Testis (tissue), 3 donors: ENCODE data around the gene SMAD6. TPM values are rescaled to one million over a fixed set of nuclear protein-coding genes. Genes with fewer than 3 reads are reported as not detected.

Source experiments
- DNase-seq: peaks from one replicate; pipeline ENCODE4 v3.0.0-alpha.2; 2019
- H3K27ac ChIP-seq, 2 donors: fragments of 200-600 bp; sonication (generic); one replicate each; pipeline ENCODE4 v1.5.1; 2019
- H3K27me3 ChIP-seq: fragments of 200-600 bp; sonication (generic); one replicate; pipeline ENCODE4 v1.5.1; 2019
- H3K36me3 ChIP-seq: fragments of 200-600 bp; sonication (generic); one replicate; pipeline ENCODE4 v1.5.1; 2017; ENCODE audit warnings: low read depth; ENCODE audit errors: missing control alignments
- H3K4me1 ChIP-seq: fragments of 200-600 bp; sonication (generic); one replicate; pipeline ENCODE4 v1.5.1; 2019
- H3K4me3 ChIP-seq, 2 donors: fragments of 200-600 bp; sonication (generic); one replicate each; pipeline ENCODE4 v1.5.1; 2017 to 2019
- H3K9me3 ChIP-seq: fragments of 200-600 bp; sonication (generic); one replicate; pipeline ENCODE4 v1.5.1; 2017
- POLR2A ChIP-seq: fragments of 450-650 bp; IDR thresholded peaks from one replicate; pipeline ENCODE4 v1.6.1; 2017; ENCODE audit warnings: antibody characterized with exemption, mild to moderate bottlenecking, moderate library complexity
- WGBS, 2 donors: methylation state at CpG; one replicate each; pipeline ENCODE4 v1.1.5; 2018; 5-methylcytosine and 5-hydroxymethylcytosine counted together
- intact Hi-C: fragments of 100-400 bp; cut with DNase I; formaldehyde crosslinking; loops from one replicate; pipeline ENCODE4 v1.15.1; 2023; ENCODE audit warnings: low total_unique reads
- polyA plus RNA-seq: library from polyadenylated mRNA; stranded (reverse); fragments of 350-450 nt; fragmentation: Illumina TruSeq; extraction: RNeasy Lipid Tissue Mini Kit (QIAGEN cat#74804); gene quantifications from one replicate; pipeline ENCODE4 v1.2.3, GENCODE V29; 2014; ENCODE audit warnings: low read depth, low replicate concordance; ENCODE audit not compliant: insufficient read depth
- total RNA-seq, 2 donors: library from RNA; depleted of rRNA; stranded (reverse); fragments of >200 nt; gene quantifications; one replicate each; pipeline ENCODE4 v1.2.3, GENCODE V29; 2016
- TF ChIP-seq, protein P1 (sequence below), 3 experiments: fragments of 450-650 bp in 2 of 3; fragments of 200-600 bp in 1 of 3; sonication (generic) in 1 of 3; IDR thresholded peaks; one replicate each; pipeline ENCODE4 v1.5.1; 2016 to 2019; ENCODE audit warnings: antibody characterized with exemption in 3 of 3, mild to moderate bottlenecking in 2 of 3, moderate library complexity in 1 of 3

SMAD6 gene
- total and polyA plus RNA-seq, 3 donors from 2014 or later: 3.2 to 19.4 (median 17.5) TPM

GRCh38 chr15:66786708-66787488, 84.9 kb downstream of the SMAD6 start:
- peaks cover 5% of the 10 kb centered on the region for H3K4me1 ChIP-seq
- WGBS, 2 donors: 75 to 77% methylated on average over 8 of the region's 8 CpGs
- no peak overlapping the region for H3K4me3 ChIP-seq
- intact Hi-C loops: loop anchor here (10.0 kb wide), 1 partner anchor 68 kb away; no protein-coding TSS in a partner anchor
- DNase-seq: no peak
- H3K27me3 ChIP-seq: no peaks in the 10 kb centered on the region
- H3K27ac ChIP-seq: no peak overlapping the region
- H3K36me3 ChIP-seq: no peaks in the 10 kb centered on the region
- no peak for TF ChIP-seq POLR2A
- TF ChIP-seq, protein P1, sequence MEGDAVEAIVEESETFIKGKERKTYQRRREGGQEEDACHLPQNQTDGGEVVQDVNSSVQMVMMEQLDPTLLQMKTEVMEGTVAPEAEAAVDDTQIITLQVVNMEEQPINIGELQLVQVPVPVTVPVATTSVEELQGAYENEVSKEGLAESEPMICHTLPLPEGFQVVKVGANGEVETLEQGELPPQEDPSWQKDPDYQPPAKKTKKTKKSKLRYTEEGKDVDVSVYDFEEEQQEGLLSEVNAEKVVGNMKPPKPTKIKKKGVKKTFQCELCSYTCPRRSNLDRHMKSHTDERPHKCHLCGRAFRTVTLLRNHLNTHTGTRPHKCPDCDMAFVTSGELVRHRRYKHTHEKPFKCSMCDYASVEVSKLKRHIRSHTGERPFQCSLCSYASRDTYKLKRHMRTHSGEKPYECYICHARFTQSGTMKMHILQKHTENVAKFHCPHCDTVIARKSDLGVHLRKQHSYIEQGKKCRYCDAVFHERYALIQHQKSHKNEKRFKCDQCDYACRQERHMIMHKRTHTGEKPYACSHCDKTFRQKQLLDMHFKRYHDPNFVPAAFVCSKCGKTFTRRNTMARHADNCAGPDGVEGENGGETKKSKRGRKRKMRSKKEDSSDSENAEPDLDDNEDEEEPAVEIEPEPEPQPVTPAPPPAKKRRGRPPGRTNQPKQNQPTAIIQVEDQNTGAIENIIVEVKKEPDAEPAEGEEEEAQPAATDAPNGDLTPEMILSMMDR (IDR thresholded peaks at IDR 0.05): no peak
- no peaks in the 10 kb centered on the region for H3K9me3 ChIP-seq

DNA sequence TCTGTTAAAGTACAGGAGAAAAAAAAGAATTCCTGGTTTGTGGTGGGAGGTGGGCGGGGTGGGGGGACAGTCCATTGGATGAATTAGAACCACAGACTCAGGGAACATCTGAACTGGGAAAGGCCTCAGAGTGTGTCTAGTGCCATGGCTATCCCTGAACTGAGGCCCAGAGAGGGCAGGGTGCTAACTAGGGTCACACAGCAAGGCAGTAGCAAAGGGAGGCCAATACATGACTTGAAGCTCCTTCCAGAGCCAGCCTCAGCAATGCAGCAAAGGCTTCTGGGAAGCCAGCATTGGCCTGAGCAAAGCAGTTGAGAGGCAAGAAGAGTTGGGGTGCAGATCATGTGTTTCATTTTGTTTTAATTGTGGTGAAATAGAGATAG, 85.4 kb downstream of the SMAD6 start:
- H3K36me3 ChIP-seq: no peaks in the 10 kb centered on the region
- no peaks in the 10 kb centered on the region for H3K9me3 ChIP-seq
- no peak overlapping the region for H3K4me3 ChIP-seq
- TF ChIP-seq POLR2A: no peak
- TF ChIP-seq, protein P1 (IDR thresholded peaks at IDR 0.05): no peak
- intact Hi-C loops: loop anchor here (10.0 kb wide), 1 partner anchor 67 kb away; no protein-coding TSS in a partner anchor
- WGBS, 2 donors: 92 to 100% methylated on average over 1 of the region's 1 CpG
- no peaks in the 10 kb centered on the region for H3K27me3 ChIP-seq
- H3K4me1 ChIP-seq: peaks cover 5% of the 10 kb centered on the region
- H3K27ac ChIP-seq: no peak overlapping the region
- DNase-seq: no peak

GRCh38 chr15:66788024-66788423, 86.0 kb downstream of the SMAD6 start:
- intact Hi-C loops: loop anchor here (10.0 kb wide), 1 partner anchor 67 kb away; no protein-coding TSS in a partner anchor
- 87 to 93% methylated on average over 4 of the region's 4 CpGs for WGBS, 2 donors
- no peak for TF ChIP-seq POLR2A
- TF ChIP-seq, protein P1 (IDR thresholded peaks at IDR 0.05): no peak
- Histone ChIP-seq H3K4me1 (peaks cover 5% of the 10 kb centered on the region), H3K4me3 (no peak overlapping the region), H3K27me3 (no peaks in the 10 kb centered on the region), H3K27ac (no peak overlapping the region), H3K9me3 (no peaks in the 10 kb centered on the region), H3K36me3 (no peaks in the 10 kb centered on the region)
- no peak for DNase-seq

GRCh38 chr15:66789029-66790025, 87.3 kb downstream of the SMAD6 start:
- DNase-seq: peak; percentile 58
- Histone ChIP-seq H3K4me3 (no peak overlapping the region), H3K36me3 (no peaks in the 10 kb centered on the region), H3K4me1 (peaks cover 5% of the 10 kb centered on the region), H3K9me3 (no peaks in the 10 kb centered on the region), H3K27me3 (no peaks in the 10 kb centered on the region), H3K27ac (peak overlapping the region in 1 of 2 donors; percentile 61)
- TF ChIP-seq, protein P1 (IDR thresholded peaks at IDR 0.05): peak in 2 of 3 experiments; percentile 26 to 27
- no peak for TF ChIP-seq POLR2A
- intact Hi-C loops: loop anchor here (10.0 kb wide), 1 partner anchor 65 kb away; no protein-coding TSS in a partner anchor
- WGBS, 2 donors: 62 to 63% methylated on average over 5 of the region's 5 CpGs
